Ectodermal cell (in vitro differentiated cells): ENCODE results near the gene OR1E2.
"Not testable (repeated sequence)": the region's sequence is repeated elsewhere in the genome, so short reads cannot be mapped to it uniquely, and the experiment has no call there.

Experiments used
- H3K27ac ChIP-seq: 2 replicates; pipeline ENCODE4 v1.7.0; 2013; ENCODE audit warnings: mild to moderate bottlenecking, low read depth, low read length; ENCODE audit not compliant: insufficient read depth, poor library complexity, severe bottlenecking
- H3K27me3 ChIP-seq: 2 replicates; pipeline ENCODE4 v1.7.0; 2013; ENCODE audit warnings: mild to moderate bottlenecking, low read length; ENCODE audit not compliant: insufficient read depth, control insufficient read depth, poor library complexity, severe bottlenecking
- H3K36me3 ChIP-seq: one replicate; pipeline ENCODE4 v1.7.0; 2013; ENCODE audit warnings: low read length; ENCODE audit not compliant: control insufficient read depth, insufficient read depth
- H3K4me1 ChIP-seq: one replicate; pipeline ENCODE4 v1.7.0; 2013; ENCODE audit warnings: low read length; ENCODE audit not compliant: control insufficient read depth, insufficient read depth
- H3K4me3 ChIP-seq: 2 replicates; pipeline ENCODE4 v1.7.0; 2013; ENCODE audit warnings: low read depth, low read length, control low read depth; ENCODE audit not compliant: insufficient read depth
- H3K9me3 ChIP-seq: 2 replicates; pipeline ENCODE4 v1.7.0; 2013; ENCODE audit warnings: mild to moderate bottlenecking, low read length, moderate library complexity; ENCODE audit not compliant: control insufficient read depth
- WGBS, 2 experiments: methylation state at CpG; one replicate each; pipeline ENCODE4 v1.1.7; 2013; ENCODE audit warnings: missing lambda C conversion rate in 2 of 2; 5-methylcytosine and 5-hydroxymethylcytosine counted together

OR1E2 gene

GRCh38 chr17:3448059-3448665, 14.5 kb upstream of the OR1E2 start:
- no peaks in the 10 kb centered on the region for H3K27me3 ChIP-seq
- no peaks in the 10 kb centered on the region for H3K4me1 ChIP-seq
- no peaks in the 10 kb centered on the region for H3K9me3 ChIP-seq
- H3K4me3 ChIP-seq = no peak overlapping the region
- H3K36me3 ChIP-seq = no peaks in the 10 kb centered on the region
- 94 to 96% methylated on average over 2 of the region's 2 CpGs for WGBS, 2 experiments
- H3K27ac ChIP-seq = no peak overlapping the region

DNA sequence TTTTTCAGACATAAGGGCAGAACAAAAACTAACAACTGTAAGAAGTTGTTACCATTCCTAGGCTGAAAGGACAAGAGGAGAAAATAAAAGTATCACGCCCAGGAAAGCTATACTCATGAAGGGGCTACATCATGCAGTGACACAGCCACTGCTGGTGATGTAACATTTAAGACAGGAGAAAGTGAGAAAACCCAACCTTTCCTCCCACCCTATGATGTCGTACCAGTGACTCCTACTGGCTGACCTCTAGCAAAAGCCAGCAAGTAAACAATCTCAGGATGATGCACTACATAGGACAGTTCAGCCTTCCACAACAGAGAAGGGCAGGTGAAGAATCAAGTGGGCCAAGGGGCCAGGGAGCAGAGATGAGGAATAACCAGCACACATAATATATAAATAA, 14.0 kb upstream of the OR1E2 start:
- WGBS, 2 experiments = 52 to 55% methylated on average over 2 of the region's 2 CpGs
- Histone ChIP-seq H3K27ac (no peak overlapping the region), H3K4me1 (no peaks in the 10 kb centered on the region)

GRCh38 chr17:3440451-3440850, 6.8 kb upstream of the OR1E2 start:
- no peaks in the 10 kb centered on the region for H3K9me3 ChIP-seq
- H3K27me3 ChIP-seq = no peaks in the 10 kb centered on the region
- H3K4me3 ChIP-seq = no peak overlapping the region
- no peaks in the 10 kb centered on the region for H3K4me1 ChIP-seq
- H3K27ac ChIP-seq = no peak overlapping the region
- no peaks in the 10 kb centered on the region for H3K36me3 ChIP-seq
- 86 to 89% methylated on average over 2 of the region's 2 CpGs for WGBS, 2 experiments

More for the DNA sequence above, 14.0 kb upstream of the OR1E2 start:
- no peaks in the 10 kb centered on the region for H3K36me3 ChIP-seq
- no peak overlapping the region for H3K4me3 ChIP-seq
- no peaks in the 10 kb centered on the region for H3K27me3 ChIP-seq
- no peaks in the 10 kb centered on the region for H3K9me3 ChIP-seq

- no peaks in the 10 kb centered on the region for H3K9me3 ChIP-seq
- WGBS, 2 experiments = 57 to 68% methylated on average over 1 of the region's 1 CpG
Observed at GRCh38 chr17:3438368-3438767, 4.7 kb upstream of the OR1E2 start.

GRCh38 chr17:3433215-3433614, 426 bp downstream of the OR1E2 start:
- not testable (repeated sequence) for H3K27me3 ChIP-seq, H3K9me3 ChIP-seq, H3K4me1 ChIP-seq, H3K36me3 ChIP-seq, H3K4me3 ChIP-seq, H3K27ac ChIP-seq
- WGBS, 2 experiments = 34 to 48% methylated on average over 7 of the region's 7 CpGs

More at GRCh38 chr17:3438368-3438767, 4.7 kb upstream of the OR1E2 start:
- Histone ChIP-seq H3K27ac (no peak overlapping the region), H3K4me3 (no peak overlapping the region), H3K27me3 (no peaks in the 10 kb centered on the region), H3K36me3 (no peaks in the 10 kb centered on the region), H3K4me1 (no peaks in the 10 kb centered on the region)

- no peaks in the 10 kb centered on the region for H3K9me3 ChIP-seq
- 28 to 33% methylated on average over 2 of the region's 2 CpGs for WGBS, 2 experiments
- H3K4me1 ChIP-seq = no peaks in the 10 kb centered on the region
- H3K27ac ChIP-seq = no peak overlapping the region
- H3K27me3 ChIP-seq = no peaks in the 10 kb centered on the region
- H3K4me3 ChIP-seq = no peak overlapping the region
- no peaks in the 10 kb centered on the region for H3K36me3 ChIP-seq
Observed at GRCh38 chr17:3418222-3418621, 15.4 kb downstream of the OR1E2 start.

- Histone ChIP-seq H3K27me3 (no peaks in the 10 kb centered on the region), H3K27ac (no peak overlapping the region), H3K9me3 (no peaks in the 10 kb centered on the region), H3K4me1 (no peaks in the 10 kb centered on the region), H3K36me3 (no peaks in the 10 kb centered on the region), H3K4me3 (no peak overlapping the region)
- WGBS, 2 experiments = 86 to 91% methylated on average over 4 of the region's 5 CpGs
Observed at GRCh38 chr17:3415610-3416009, 18.0 kb downstream of the OR1E2 start.

DNA sequence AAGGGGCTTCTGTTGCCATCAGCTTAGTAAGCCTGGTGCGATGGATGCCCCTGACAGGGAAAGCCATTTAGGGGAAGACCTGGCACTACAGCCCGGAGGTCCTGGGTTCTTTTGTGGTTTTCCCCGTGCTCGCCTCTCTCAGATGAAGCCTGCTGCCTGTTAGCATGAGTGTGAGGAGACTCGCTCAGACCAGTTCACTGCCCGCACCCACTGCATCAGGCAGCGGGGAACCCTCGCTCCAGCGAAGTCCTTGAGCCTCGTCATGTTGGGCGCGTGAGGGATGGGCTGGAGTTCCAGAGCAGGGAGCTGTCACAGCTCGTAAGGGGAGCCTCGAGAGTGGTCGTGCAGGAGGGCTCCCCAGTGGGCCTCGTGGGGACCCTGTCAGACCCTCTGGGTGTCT, 21.4 kb downstream of the OR1E2 start:
- not testable (repeated sequence) for H3K27me3 ChIP-seq, H3K9me3 ChIP-seq, H3K27ac ChIP-seq, H3K4me1 ChIP-seq, H3K4me3 ChIP-seq, H3K36me3 ChIP-seq
- WGBS, 2 experiments = 74 to 82% methylated on average over 3 to 4 of the region's 16 CpGs

DNA sequence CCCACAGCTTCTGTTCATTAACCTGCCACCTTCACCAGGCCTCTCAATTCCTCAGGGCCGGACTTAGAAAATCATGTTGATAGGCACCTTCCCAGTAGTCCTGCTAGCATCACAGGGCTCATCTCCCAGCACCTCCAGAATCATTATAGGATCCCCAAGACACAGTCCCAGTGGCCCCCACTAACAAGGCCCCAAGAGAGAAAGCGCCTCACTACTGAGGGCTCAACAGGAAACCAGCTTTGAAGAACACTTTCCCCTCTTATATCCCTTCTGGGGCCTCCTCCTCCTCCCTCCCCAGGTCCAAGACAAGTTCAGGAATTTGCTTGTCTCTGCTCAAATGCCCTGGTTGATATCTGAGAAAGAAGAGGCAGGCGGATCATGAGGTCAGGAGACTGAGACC, 22.6 kb downstream of the OR1E2 start, which contains the start of gene OR3A3:
Gene OR3A3 (plus strand): TSS at position 301 of the 400 bp plus-strand sequence.
- WGBS, 2 experiments = 67 to 79% methylated on average over 3 of the region's 3 CpGs
- Histone ChIP-seq H3K4me3 (no peak within 1 kb of the TSS), H3K9me3 (peaks cover 2% of the 10 kb centered on the region)

DNA sequence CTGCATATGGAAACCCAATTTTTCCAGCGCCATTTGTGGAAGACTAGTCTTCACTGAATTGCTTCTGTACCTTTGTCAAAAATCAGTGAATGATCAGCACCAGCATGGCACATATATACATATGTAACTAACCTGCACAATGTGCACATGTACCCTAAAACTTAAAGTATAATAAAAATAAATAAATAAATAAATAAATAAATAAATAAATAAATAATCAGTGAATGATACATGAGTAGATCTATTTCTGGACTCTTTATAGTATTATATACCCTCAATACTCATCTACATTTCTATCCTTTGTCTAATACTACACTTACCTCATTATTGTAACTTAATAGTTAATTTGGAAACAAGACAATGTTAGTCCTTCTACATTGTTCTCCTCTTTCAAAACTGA, 29.8 kb downstream of the OR1E2 start:
- H3K9me3 ChIP-seq, H3K36me3 ChIP-seq, H3K27ac ChIP-seq, H3K27me3 ChIP-seq, H3K4me3 ChIP-seq, H3K4me1 ChIP-seq: not testable (repeated sequence)
- 64 to 67% methylated on average over 1 of the region's 1 CpG for WGBS, 2 experiments

More for the DNA sequence above, 22.6 kb downstream of the OR1E2 start, which contains the start of gene OR3A3:
- Histone ChIP-seq H3K4me1 (no peaks in the 10 kb centered on the region), H3K27ac (no peak within 1 kb of the TSS), H3K27me3 (no peaks in the 10 kb centered on the region), H3K36me3 (no peaks in the 10 kb centered on the region)

GRCh38 chr17:3401786-3402185, 31.9 kb downstream of the OR1E2 start:
- Histone ChIP-seq H3K4me3 (no peak overlapping the region), H3K27me3 (no peaks in the 10 kb centered on the region), H3K9me3 (peaks cover 5% of the 10 kb centered on the region), H3K4me1 (no peaks in the 10 kb centered on the region), H3K36me3 (no peaks in the 10 kb centered on the region), H3K27ac (no peak overlapping the region)
- 56 to 70% methylated on average over 2 of the region's 2 CpGs for WGBS, 2 experiments
